ENCODE data around the gene CBLN3.

Gene CBLN3

GRCh38 chr14:24438223-24439097 is 9.0 kb upstream of the CBLN3 start:
- Histone ChIP-seq H3K4me3 (ENCODE audit: low read length in 2 of 2) (no peak overlapping the region), H2BK12ac (ENCODE audit: low read length) (no peak overlapping the region), H4K91ac (ENCODE audit: low read depth, low read length, poor library complexity) (no peak overlapping the region), H3K18ac (ENCODE audit: low read length) (no peak overlapping the region), H2AFZ (ENCODE audit: low read length) (no peak overlapping the region), H3K79me1 (ENCODE audit: low read depth, low read length) (no peaks in the 10 kb centered on the region), H3K4me1 (ENCODE audit: control insufficient read depth in 2 of 2, insufficient read depth in 1 of 2, low read depth in 1 of 2, low read length in 2 of 2) (peaks cover 3 to 9% of the 10 kb centered on the region in 2 donors), H3K9me3 (replicated peaks in 1 of 2; ENCODE audit: control insufficient read depth in 2 of 2, insufficient read depth in 1 of 2, low read depth in 1 of 2, low read length in 2 of 2) (no peaks in the 10 kb centered on the region), H3K9ac (ENCODE audit: low read depth, low read length, poor library complexity) (peak overlapping the region; percentile 26), H3K4ac (ENCODE audit: low read length) (no peak overlapping the region), H3K23ac (ENCODE audit: low read depth, low read length, poor library complexity) (no peak overlapping the region), H3K27me3 (ENCODE audit: control insufficient read depth in 3 of 3, insufficient read depth in 3 of 3, low read depth in 1 of 3, low read length in 3 of 3) (no peaks in the 10 kb centered on the region), H2AK5ac (ENCODE audit: low read depth, low read length) (no peak overlapping the region), H3K27ac (replicated peaks; ENCODE audit: low read length) (no peak overlapping the region), H4K8ac (ENCODE audit: low read depth, low read length) (no peak overlapping the region), H2BK15ac (ENCODE audit: low read length) (no peak overlapping the region), H2BK120ac (ENCODE audit: low read depth, low read length) (no peak overlapping the region), H3K14ac (ENCODE audit: low read length) (no peak overlapping the region), H3K36me3 (replicated peaks in 1 of 2; ENCODE audit: control insufficient read depth in 2 of 2, insufficient read depth in 2 of 2, low read length in 2 of 2) (peaks cover 30 to 64% of the 10 kb centered on the region in 2 donors), H2BK5ac (ENCODE audit: low read length) (no peak overlapping the region), H3K4me2 (ENCODE audit: insufficient read depth, low read length, poor library complexity, severe bottlenecking) (no peak overlapping the region)
- DNase-seq (ENCODE audit: low spot score) = no peak
- no CpG with 5 or more reads among the region's 9 CpGs for WGBS, 2 donors (ENCODE audit: extremely low coverage in 2 of 2, insufficient read length in 2 of 2, insufficient replicate concordance in 1 of 2)

- Histone ChIP-seq H4K8ac (ENCODE audit: low read depth, low read length) (no peak overlapping the region), H2BK120ac (ENCODE audit: low read depth, low read length) (no peak overlapping the region), H3K27me3 (ENCODE audit: control insufficient read depth in 3 of 3, insufficient read depth in 3 of 3, low read depth in 1 of 3, low read length in 3 of 3) (no peaks in the 10 kb centered on the region), H2BK15ac (ENCODE audit: low read length) (no peak overlapping the region), H3K9ac (ENCODE audit: low read depth, low read length, poor library complexity) (no peak overlapping the region), H3K4me1 (ENCODE audit: control insufficient read depth in 2 of 2, insufficient read depth in 1 of 2, low read depth in 1 of 2, low read length in 2 of 2) (peaks cover 3 to 8% of the 10 kb centered on the region in 2 donors), H3K18ac (ENCODE audit: low read length) (no peak overlapping the region), H2AK5ac (ENCODE audit: low read depth, low read length) (no peak overlapping the region), H3K9me3 (replicated peaks in 1 of 2; ENCODE audit: control insufficient read depth in 2 of 2, insufficient read depth in 1 of 2, low read depth in 1 of 2, low read length in 2 of 2) (no peaks in the 10 kb centered on the region), H3K14ac (ENCODE audit: low read length) (no peak overlapping the region), H2BK5ac (ENCODE audit: low read length) (no peak overlapping the region), H3K23ac (ENCODE audit: low read depth, low read length, poor library complexity) (no peak overlapping the region), H4K91ac (ENCODE audit: low read depth, low read length, poor library complexity) (no peak overlapping the region), H3K4me2 (ENCODE audit: insufficient read depth, low read length, poor library complexity, severe bottlenecking) (no peak overlapping the region), H3K27ac (replicated peaks; ENCODE audit: low read length) (no peak overlapping the region), H3K36me3 (replicated peaks in 1 of 2; ENCODE audit: control insufficient read depth in 2 of 2, insufficient read depth in 2 of 2, low read length in 2 of 2) (peaks cover 33 to 72% of the 10 kb centered on the region in 2 donors), H3K79me1 (ENCODE audit: low read depth, low read length) (peaks cover under 1% of the 10 kb centered on the region), H2AFZ (ENCODE audit: low read length) (no peak overlapping the region), H3K4me3 (ENCODE audit: low read length in 2 of 2) (no peak overlapping the region), H2BK12ac (ENCODE audit: low read length) (no peak overlapping the region), H3K4ac (ENCODE audit: low read length) (no peak overlapping the region)
- WGBS, 2 donors (ENCODE audit: extremely low coverage in 2 of 2, insufficient read length in 2 of 2, insufficient replicate concordance in 1 of 2) = no CpG with 5 or more reads among the region's 2 CpGs
- no peak for DNase-seq (ENCODE audit: low spot score)
These were observed 8.2 kb upstream of the CBLN3 start for GRCh38 chr14:24437736-24438067.

- peaks cover 37 to 77% of the 10 kb centered on the region in 2 donors for H3K36me3 ChIP-seq (replicated peaks in 1 of 2; ENCODE audit: control insufficient read depth in 2 of 2, insufficient read depth in 2 of 2, low read length in 2 of 2)
These were observed 7.7 kb upstream of the CBLN3 start for GRCh38 chr14:24437020-24437735.

DNA sequence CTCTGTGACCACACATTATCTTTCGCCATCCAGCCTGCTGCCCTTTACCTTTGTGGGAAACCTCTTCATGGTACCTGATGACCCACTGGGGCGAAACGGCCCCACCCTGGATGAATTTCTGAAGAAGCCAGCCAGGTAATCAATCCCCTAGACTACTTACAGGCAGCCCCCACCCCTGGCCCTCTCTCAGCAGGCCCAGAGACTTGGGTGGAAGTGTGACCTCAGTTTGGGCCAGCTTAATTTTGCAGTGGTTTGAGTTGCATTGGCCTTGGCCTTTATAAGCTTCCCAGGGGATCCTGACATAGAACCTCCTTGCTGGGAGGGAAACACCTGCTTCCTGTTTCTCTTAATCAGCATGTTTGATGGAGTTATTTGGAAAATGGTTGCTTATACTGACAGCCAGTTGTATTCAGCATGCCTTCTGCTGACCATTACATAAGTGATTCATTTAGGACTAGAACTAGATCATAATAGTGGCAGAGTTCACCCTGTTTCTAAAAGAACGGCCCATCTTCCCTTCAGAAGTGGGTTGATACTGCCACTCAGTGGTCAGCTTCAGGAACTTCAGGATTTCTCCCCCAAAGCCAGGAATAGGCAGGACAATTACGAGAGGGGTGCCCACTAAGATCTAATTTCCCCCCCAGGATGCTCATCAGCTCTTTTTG is 7.0 kb upstream of the CBLN3 start:
- Histone ChIP-seq H3K4me2 (ENCODE audit: insufficient read depth, low read length, poor library complexity, severe bottlenecking) (no peak overlapping the region), H3K4me3 (ENCODE audit: low read length in 2 of 2) (no peak overlapping the region), H2AFZ (ENCODE audit: low read length) (no peak overlapping the region), H3K18ac (ENCODE audit: low read length) (no peak overlapping the region), H3K23ac (ENCODE audit: low read depth, low read length, poor library complexity) (no peak overlapping the region), H3K14ac (ENCODE audit: low read length) (no peak overlapping the region), H3K79me1 (ENCODE audit: low read depth, low read length) (peaks cover 5% of the 10 kb centered on the region), H2BK15ac (ENCODE audit: low read length) (no peak overlapping the region), H2BK120ac (ENCODE audit: low read depth, low read length) (no peak overlapping the region), H2BK5ac (ENCODE audit: low read length) (no peak overlapping the region), H2AK5ac (ENCODE audit: low read depth, low read length) (no peak overlapping the region), H3K36me3 (replicated peaks in 1 of 2; ENCODE audit: control insufficient read depth in 2 of 2, insufficient read depth in 2 of 2, low read length in 2 of 2) (peaks cover 39 to 81% of the 10 kb centered on the region in 2 donors), H4K8ac (ENCODE audit: low read depth, low read length) (no peak overlapping the region), H3K9ac (ENCODE audit: low read depth, low read length, poor library complexity) (no peak overlapping the region), H3K4ac (ENCODE audit: low read length) (no peak overlapping the region), H3K27me3 (ENCODE audit: control insufficient read depth in 3 of 3, insufficient read depth in 3 of 3, low read depth in 1 of 3, low read length in 3 of 3) (no peaks in the 10 kb centered on the region), H3K9me3 (replicated peaks in 1 of 2; ENCODE audit: control insufficient read depth in 2 of 2, insufficient read depth in 1 of 2, low read depth in 1 of 2, low read length in 2 of 2) (no peaks in the 10 kb centered on the region), H2BK12ac (ENCODE audit: low read length) (no peak overlapping the region), H4K91ac (ENCODE audit: low read depth, low read length, poor library complexity) (no peak overlapping the region), H3K4me1 (ENCODE audit: control insufficient read depth in 2 of 2, insufficient read depth in 1 of 2, low read depth in 1 of 2, low read length in 2 of 2) (peaks cover 4 to 5% of the 10 kb centered on the region in 2 donors), H3K27ac (replicated peaks; ENCODE audit: low read length) (no peak overlapping the region)
- WGBS, 2 donors (ENCODE audit: extremely low coverage in 2 of 2, insufficient read length in 2 of 2, insufficient replicate concordance in 1 of 2) = no CpG with 5 or more reads among the region's 5 CpGs
- DNase-seq (ENCODE audit: low spot score) = peak; percentile 48

More at GRCh38 chr14:24437020-24437735, 7.7 kb upstream of the CBLN3 start:
- H3K18ac ChIP-seq (ENCODE audit: low read length) = no peak overlapping the region
- no peak overlapping the region for H3K27ac ChIP-seq (replicated peaks; ENCODE audit: low read length)
- no CpG with 5 or more reads among the region's 12 CpGs for WGBS, 2 donors (ENCODE audit: extremely low coverage in 2 of 2, insufficient read length in 2 of 2, insufficient replicate concordance in 1 of 2)
- peaks cover 3 to 8% of the 10 kb centered on the region in 2 donors for H3K4me1 ChIP-seq (ENCODE audit: control insufficient read depth in 2 of 2, insufficient read depth in 1 of 2, low read depth in 1 of 2, low read length in 2 of 2)
- no peak overlapping the region for H2BK5ac ChIP-seq (ENCODE audit: low read length)
- no peaks in the 10 kb centered on the region for H3K9me3 ChIP-seq (replicated peaks in 1 of 2; ENCODE audit: control insufficient read depth in 2 of 2, insufficient read depth in 1 of 2, low read depth in 1 of 2, low read length in 2 of 2)
- no peak overlapping the region for H2AFZ ChIP-seq (ENCODE audit: low read length)
- no peak overlapping the region for H2AK5ac ChIP-seq (ENCODE audit: low read depth, low read length)
- H2BK15ac ChIP-seq (ENCODE audit: low read length) = no peak overlapping the region
- no peak overlapping the region for H3K4ac ChIP-seq (ENCODE audit: low read length)
- H3K79me1 ChIP-seq (ENCODE audit: low read depth, low read length) = peaks cover 5% of the 10 kb centered on the region
- no peak overlapping the region for H3K9ac ChIP-seq (ENCODE audit: low read depth, low read length, poor library complexity)
- H3K23ac ChIP-seq (ENCODE audit: low read depth, low read length, poor library complexity) = no peak overlapping the region
- H2BK120ac ChIP-seq (ENCODE audit: low read depth, low read length) = no peak overlapping the region
- H3K4me3 ChIP-seq (ENCODE audit: low read length in 2 of 2) = no peak overlapping the region
- no peak overlapping the region for H3K14ac ChIP-seq (ENCODE audit: low read length)
- H4K8ac ChIP-seq (ENCODE audit: low read depth, low read length) = no peak overlapping the region
- no peaks in the 10 kb centered on the region for H3K27me3 ChIP-seq (ENCODE audit: control insufficient read depth in 3 of 3, insufficient read depth in 3 of 3, low read depth in 1 of 3, low read length in 3 of 3)
- DNase-seq (ENCODE audit: low spot score) = no peak
- no peak overlapping the region for H2BK12ac ChIP-seq (ENCODE audit: low read length)
- H4K91ac ChIP-seq (ENCODE audit: low read depth, low read length, poor library complexity) = no peak overlapping the region
- H3K4me2 ChIP-seq (ENCODE audit: insufficient read depth, low read length, poor library complexity, severe bottlenecking) = no peak overlapping the region

Data from neuronal stem cell (in vitro differentiated cells).